IMR-90 (cell line): ENCODE measurements around the gene SH3BP4. TPM values are rescaled to one million over a fixed set of nuclear protein-coding genes. Genes with fewer than 3 reads are reported as not detected.

Experiments used
- ATAC-seq: fragments of 200-7000 bp; cut with Tn5 transposase; 2 replicates; pipeline ENCODE4 v1.9.1; 2020; ENCODE audit warnings: low read depth, mild to moderate bottlenecking, moderate library complexity
- BruUV-seq: library from RNA; stranded (reverse); fragments of 400-500 nt; replicated peaks from 2 replicates; lab custom pipeline; 2021; lab: Mats Ljungman, UMichigan
- CTCF ChIA-PET: fragments of 300-600 bp; formaldehyde crosslinking; extraction: SDS; loops from one replicate; lab custom pipeline; 2021; ENCODE audit warnings: antibody characterized with exemption; lab: Yijun Ruan, JAX
- POLR2A ChIA-PET: fragments of 300-600 bp; sonication (Branson Sonifier 250); formaldehyde crosslinking; loops from one replicate; lab custom pipeline; 2022; ENCODE audit warnings: antibody characterized with exemption; ENCODE audit not compliant: unreplicated experiment; lab: Charles Lee
- DNase-seq: peaks from one replicate; pipeline ENCODE4 v3.0.0; 2013
- H2AFZ ChIP-seq: replicated peaks from 2 replicates; pipeline ENCODE3; 2013; ENCODE audit warnings: low read length, mild to moderate bottlenecking; ENCODE audit not compliant: poor library complexity
- H2AK5ac ChIP-seq: 2 replicates; pipeline ENCODE4 v1.6.1; 2013; ENCODE audit warnings: low read depth, low read length, inconsistent platforms
- H2AK9ac ChIP-seq: replicated peaks from 2 replicates; pipeline ENCODE3; 2013; ENCODE audit warnings: mild to moderate bottlenecking, low read depth, low read length, moderate library complexity; ENCODE audit not compliant: poor library complexity
- H2BK120ac ChIP-seq: 2 replicates; pipeline ENCODE4 v1.6.1; 2013; ENCODE audit warnings: low read depth, low read length, inconsistent platforms
- H2BK15ac ChIP-seq: 3 replicates; pipeline ENCODE4 v1.6.1; 2013; ENCODE audit warnings: low read depth, low read length, inconsistent platforms
- H2BK20ac ChIP-seq: 2 replicates; pipeline ENCODE4 v1.6.1; 2013; ENCODE audit warnings: low read depth, mild to moderate bottlenecking, inconsistent platforms, low read length, moderate library complexity
- H2BK5ac ChIP-seq: 2 replicates; pipeline ENCODE4 v1.6.1; 2013; ENCODE audit warnings: mild to moderate bottlenecking, low read depth, low read length, inconsistent platforms; ENCODE audit not compliant: poor library complexity, severe bottlenecking
- H3K14ac ChIP-seq: replicated peaks from 2 replicates; pipeline ENCODE4 v1.6.1; 2013; ENCODE audit warnings: low read depth, low read length, inconsistent platforms
- H3K18ac ChIP-seq: 2 replicates; pipeline ENCODE4 v1.6.1; 2013; ENCODE audit warnings: low read depth, low read length, control low read depth
- H3K23ac ChIP-seq: 2 replicates; pipeline ENCODE4 v1.6.1; 2013; ENCODE audit warnings: low read depth, low read length, inconsistent platforms
- H3K27ac ChIP-seq: 2 replicates; pipeline ENCODE4 v1.5.1; 2013; ENCODE audit warnings: mild to moderate bottlenecking, control low read depth, low read length; ENCODE audit not compliant: insufficient read depth
- H3K27me3 ChIP-seq: 2 replicates; pipeline ENCODE4 v1.6.1; 2013; ENCODE audit warnings: low read length; ENCODE audit not compliant: control insufficient read depth, insufficient read depth
- H3K36me3 ChIP-seq: 2 replicates; pipeline ENCODE4 v1.6.1; 2013; ENCODE audit warnings: low read length, mixed read lengths; ENCODE audit not compliant: control insufficient read depth, insufficient read depth
- H3K4ac ChIP-seq: 2 replicates; pipeline ENCODE4 v1.6.1; 2013; ENCODE audit warnings: low read depth, low read length, inconsistent platforms
- H3K4me1 ChIP-seq: 2 replicates; pipeline ENCODE4 v1.6.1; 2013; ENCODE audit warnings: low read length, mixed read lengths; ENCODE audit not compliant: control insufficient read depth, insufficient read depth
- H3K4me2 ChIP-seq: 2 replicates; pipeline ENCODE4 v1.6.1; 2013; ENCODE audit warnings: low read depth, mild to moderate bottlenecking, control low read depth, low read length, moderate library complexity
- H3K4me3 ChIP-seq: 2 replicates; pipeline ENCODE4 v1.5.1; 2013; ENCODE audit warnings: low read depth, mild to moderate bottlenecking, control low read depth, low read length, moderate library complexity; ENCODE audit not compliant: insufficient read depth
- H3K56ac ChIP-seq: 2 replicates; pipeline ENCODE4 v1.6.1; 2013; ENCODE audit warnings: low read length, inconsistent platforms; ENCODE audit not compliant: insufficient read depth; ENCODE audit errors: extremely low read depth
- H3K79me1 ChIP-seq, 2 experiments: 2 replicates each; pipeline ENCODE4 v1.6.1; 2013; ENCODE audit warnings: low read length in 2 of 2, inconsistent platforms in 1 of 2, low read depth in 1 of 2
- H3K9ac ChIP-seq: 2 replicates; pipeline ENCODE4 v1.6.1; 2013; ENCODE audit warnings: low read depth, low read length, control low read depth
- H3K9me1 ChIP-seq: 2 replicates; pipeline ENCODE4 v1.6.1; 2013; ENCODE audit warnings: low read length, inconsistent platforms; ENCODE audit not compliant: insufficient read depth
- H3K9me3 ChIP-seq: 2 replicates; pipeline ENCODE4 v1.6.1; 2013; ENCODE audit warnings: low read length; ENCODE audit not compliant: control insufficient read depth, insufficient read depth
- H4K20me1 ChIP-seq: 2 replicates; pipeline ENCODE4 v1.6.1; 2013; ENCODE audit warnings: low read length, inconsistent platforms; ENCODE audit not compliant: insufficient read depth
- H4K5ac ChIP-seq: 2 replicates; pipeline ENCODE4 v1.6.1; 2013; ENCODE audit warnings: mild to moderate bottlenecking, low read depth, low read length, control low read depth
- H4K8ac ChIP-seq, 2 experiments: 2 replicates each; pipeline ENCODE4 v1.6.1; 2013; ENCODE audit warnings: low read depth in 2 of 2, low read length in 2 of 2, control low read depth in 1 of 2, inconsistent platforms in 1 of 2
- H4K91ac ChIP-seq: 2 replicates; pipeline ENCODE4 v1.6.1; 2013; ENCODE audit warnings: low read depth, low read length, inconsistent platforms; ENCODE audit not compliant: insufficient read depth
- CEBPB ChIP-seq: IDR thresholded peaks from 2 replicates; pipeline ENCODE4 v1.6.1; 2012; ENCODE audit warnings: low read depth, low read length, improper control_type of control experiment
- CHD1 ChIP-seq: IDR thresholded peaks from 2 replicates; pipeline ENCODE4 v1.6.1; 2012; ENCODE audit warnings: low read depth, low read length, improper control_type of control experiment
- CTCF ChIP-seq: conservative IDR thresholded peaks from 2 replicates; pipeline ENCODE4 v1.5.1; 2012; ENCODE audit warnings: mild to moderate bottlenecking, low read depth, low read length, improper control_type of control experiment
- MAFK ChIP-seq: IDR thresholded peaks from 2 replicates; pipeline ENCODE4 v1.6.1; 2012; ENCODE audit warnings: low read depth, low read length, improper control_type of control experiment
- MAZ ChIP-seq: IDR thresholded peaks from 2 replicates; pipeline ENCODE4 v1.6.1; 2012; ENCODE audit warnings: low read depth, mild to moderate bottlenecking, low read length, improper control_type of control experiment, moderate library complexity, borderline replicate concordance
- MXI1 ChIP-seq: IDR thresholded peaks from 2 replicates; pipeline ENCODE4 v1.6.1; 2012; ENCODE audit warnings: low read depth, mild to moderate bottlenecking, low read length, moderate library complexity, borderline replicate concordance
- POLR2A ChIP-seq: IDR thresholded peaks from 2 replicates; pipeline ENCODE4 v1.6.1; 2012; ENCODE audit warnings: mild to moderate bottlenecking, low read depth, low read length
- RAD21 ChIP-seq: IDR thresholded peaks from 2 replicates; pipeline ENCODE4 v1.6.1; 2012; ENCODE audit warnings: low read length, improper control_type of control experiment
- RCOR1 ChIP-seq: IDR thresholded peaks from 2 replicates; pipeline ENCODE4 v1.6.1; 2012; ENCODE audit warnings: mild to moderate bottlenecking, low read length, improper control_type of control experiment; ENCODE audit not compliant: insufficient replicate concordance
- RFX5 ChIP-seq: IDR thresholded peaks from 2 replicates; pipeline ENCODE4 v1.8.0; 2012; ENCODE audit warnings: low read depth, mild to moderate bottlenecking, low read length, moderate library complexity
- WGBS, 2 experiments: methylation state at CpG; one replicate each; pipeline versions ENCODE4 v1.1.5 to v1.1.7; 2013; ENCODE audit warnings: missing lambda C conversion rate in 2 of 2; ENCODE audit not compliant: insufficient read length in 1 of 2; ENCODE audit errors: extremely low coverage in 2 of 2; 5-methylcytosine and 5-hydroxymethylcytosine counted together
- dilution Hi-C: fragments of 300-500 bp; cut with HindIII; formaldehyde crosslinking; loops from one replicate; pipeline ENCODE4 v1.14.3; 2018; ENCODE audit warnings: low sequenced_read_pairs; ENCODE audit not compliant: unreplicated experiment
- in situ Hi-C: fragments of 300-500 bp; cut with MboI; formaldehyde crosslinking; loops from 3 replicates; pipeline ENCODE4 v1.14.3; 2019; ENCODE audit warnings: low sequenced_read_pairs, inconsistent platforms, mixed read lengths
- intact Hi-C: fragments of 100-400 bp; cut with micrococcal nuclease; formaldehyde crosslinking; loops from 2 replicates; pipeline ENCODE4 v1.10.0; 2022
- polyA plus RNA-seq, 3 experiments: library from polyadenylated mRNA; depleted of rRNA; stranded (reverse); fragments of >200 nt; gene quantifications; 2 replicates each; pipeline ENCODE4 v1.2.3, GENCODE V29; 2012; ENCODE audit warnings: low replicate concordance in 1 of 3
- total RNA-seq: library from RNA; depleted of rRNA; stranded (reverse); fragments of >200 nt; gene quantifications from 2 replicates; pipeline ENCODE4 v1.2.3, GENCODE V29; 2012
- TF ChIP-seq, protein P1 (sequence below): fragments of 150-350 bp; IDR thresholded peaks from 2 replicates; pipeline ENCODE4 v1.6.1; 2017; ENCODE audit warnings: mild to moderate bottlenecking, antibody characterized with exemption, low read length, low read depth

SH3BP4 gene
- total and polyA plus RNA-seq, 2 of the 4 experiments (the other 2 are of a cell fraction): 104 to 122 TPM

- no peak overlapping the region for H3K56ac ChIP-seq
- H3K4me3 ChIP-seq: no peak overlapping the region
- no peaks in the 10 kb centered on the region for H3K36me3 ChIP-seq
- CTCF ChIA-PET: interaction anchor here (0.9 kb wide), 1 partner anchor 27 kb away, joined by 3 read pairs; no protein-coding TSS in a partner anchor
- no peak for DNase-seq
- H3K9ac ChIP-seq: no peak overlapping the region
- BruUV-seq: no TSS peak
- no peaks in the 10 kb centered on the region for H3K9me1 ChIP-seq
- H2BK20ac ChIP-seq: no peak overlapping the region
- no peaks in the 10 kb centered on the region for H4K20me1 ChIP-seq
- H3K27ac ChIP-seq: no peak overlapping the region
- no peak overlapping the region for H2BK5ac ChIP-seq
- ATAC-seq: no peak
- H3K27me3 ChIP-seq: 0 out of 2 replicates have a peak, but pooled peaks cover 1% of the 10 kb centered on the region
- no peak overlapping the region for H2AK9ac ChIP-seq
- intact Hi-C loops (no loop called here), in situ Hi-C loops (no loop called here), dilution Hi-C loops (no loop called here)
- no peak overlapping the region for H2AK5ac ChIP-seq
- H3K18ac ChIP-seq: no peak overlapping the region
- H3K4ac ChIP-seq: no peak overlapping the region
- H3K9me3 ChIP-seq: no peaks in the 10 kb centered on the region
- H2AFZ ChIP-seq: no peak overlapping the region
- H3K4me1 ChIP-seq: no peaks in the 10 kb centered on the region; the same call in 1 of the 2 replicates
- no peaks in the 10 kb centered on the region for H3K79me1 ChIP-seq
- no peak overlapping the region for H3K23ac ChIP-seq
- H2BK120ac ChIP-seq: no peak overlapping the region
- no CpG with 5 or more reads among the region's 3 CpGs for WGBS, 2 experiments
- no peak overlapping the region for H3K4me2 ChIP-seq
- no peak overlapping the region for H4K8ac ChIP-seq
- no peak overlapping the region for H4K5ac ChIP-seq
- TF ChIP-seq MXI1: no peak
- TF ChIP-seq MAFK: no peak
- TF ChIP-seq CTCF: no peak
- TF ChIP-seq MAZ: no peak
- TF ChIP-seq CEBPB: no peak
- no peak for TF ChIP-seq RFX5
- no peak for TF ChIP-seq CHD1
- no peak for TF ChIP-seq POLR2A
- no peak for TF ChIP-seq RAD21
- TF ChIP-seq RCOR1: no peak
- TF ChIP-seq, protein P1, sequence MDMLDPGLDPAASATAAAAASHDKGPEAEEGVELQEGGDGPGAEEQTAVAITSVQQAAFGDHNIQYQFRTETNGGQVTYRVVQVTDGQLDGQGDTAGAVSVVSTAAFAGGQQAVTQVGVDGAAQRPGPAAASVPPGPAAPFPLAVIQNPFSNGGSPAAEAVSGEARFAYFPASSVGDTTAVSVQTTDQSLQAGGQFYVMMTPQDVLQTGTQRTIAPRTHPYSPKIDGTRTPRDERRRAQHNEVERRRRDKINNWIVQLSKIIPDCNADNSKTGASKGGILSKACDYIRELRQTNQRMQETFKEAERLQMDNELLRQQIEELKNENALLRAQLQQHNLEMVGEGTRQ: no peak
- H2BK15ac ChIP-seq: no peak overlapping the region
- H3K14ac ChIP-seq: no peak overlapping the region
- POLR2A ChIA-PET: no interaction called here
- H4K91ac ChIP-seq: no peak overlapping the region
Observed at GRCh38 chr2:235068701-235069100, 116.9 kb downstream of the SH3BP4 start.
